ENCODE results near the gene FGGY. TPM values are rescaled to one million over a fixed set of nuclear protein-coding genes. Genes with fewer than 3 reads are reported as not detected.

FGGY gene
- total RNA-seq, 1 donor from 2014 or later, result 9.0 TPM

DNA sequence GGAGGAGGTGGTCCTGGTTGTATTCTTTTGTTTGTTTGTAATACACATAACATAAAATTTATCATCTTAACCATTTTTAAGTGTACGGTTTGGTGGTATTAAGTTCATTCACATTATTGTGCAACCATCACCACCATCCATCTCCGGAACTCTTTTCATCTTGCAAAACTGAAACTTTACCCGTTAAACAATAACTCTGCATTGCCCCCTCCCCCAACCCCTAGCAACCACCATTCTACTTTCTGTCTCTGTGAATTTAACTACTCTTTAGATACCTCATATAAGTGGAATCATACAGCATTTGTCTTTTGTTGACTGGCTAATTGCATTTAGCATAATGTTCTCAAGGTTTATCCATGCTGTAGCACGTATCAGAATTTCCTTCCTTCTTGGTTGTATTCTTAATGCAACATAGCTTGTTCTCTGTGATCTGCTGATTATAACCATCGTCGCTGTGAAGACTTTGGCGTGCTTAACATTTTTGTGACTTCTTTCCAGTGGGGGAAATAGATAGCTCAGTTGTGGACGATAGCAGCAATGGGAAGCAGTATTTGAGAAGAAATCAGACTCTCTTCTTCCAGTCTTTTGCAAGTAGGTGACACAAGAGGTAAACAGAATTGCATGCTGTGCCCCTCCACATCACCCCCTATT is 400.4 kb downstream of the FGGY start:
- TF ChIP-seq, protein P1, sequence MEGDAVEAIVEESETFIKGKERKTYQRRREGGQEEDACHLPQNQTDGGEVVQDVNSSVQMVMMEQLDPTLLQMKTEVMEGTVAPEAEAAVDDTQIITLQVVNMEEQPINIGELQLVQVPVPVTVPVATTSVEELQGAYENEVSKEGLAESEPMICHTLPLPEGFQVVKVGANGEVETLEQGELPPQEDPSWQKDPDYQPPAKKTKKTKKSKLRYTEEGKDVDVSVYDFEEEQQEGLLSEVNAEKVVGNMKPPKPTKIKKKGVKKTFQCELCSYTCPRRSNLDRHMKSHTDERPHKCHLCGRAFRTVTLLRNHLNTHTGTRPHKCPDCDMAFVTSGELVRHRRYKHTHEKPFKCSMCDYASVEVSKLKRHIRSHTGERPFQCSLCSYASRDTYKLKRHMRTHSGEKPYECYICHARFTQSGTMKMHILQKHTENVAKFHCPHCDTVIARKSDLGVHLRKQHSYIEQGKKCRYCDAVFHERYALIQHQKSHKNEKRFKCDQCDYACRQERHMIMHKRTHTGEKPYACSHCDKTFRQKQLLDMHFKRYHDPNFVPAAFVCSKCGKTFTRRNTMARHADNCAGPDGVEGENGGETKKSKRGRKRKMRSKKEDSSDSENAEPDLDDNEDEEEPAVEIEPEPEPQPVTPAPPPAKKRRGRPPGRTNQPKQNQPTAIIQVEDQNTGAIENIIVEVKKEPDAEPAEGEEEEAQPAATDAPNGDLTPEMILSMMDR (IDR thresholded peaks at IDR 0.05), result no peak
- H3K36me3 Mint-ChIP-seq (ENCODE audit: low read depth), result no peaks in the 10 kb centered on the region
- no peaks in the 10 kb centered on the region for H3K27me3 Mint-ChIP-seq (ENCODE audit: low read depth)
- H3K4me3 Mint-ChIP-seq (ENCODE audit: unreplicated experiment), result no peak overlapping the region
- H3K9me3 Mint-ChIP-seq (ENCODE audit: low read depth), result peaks cover 3% of the 10 kb centered on the region
- DNase-seq (ENCODE audit: low spot score), result no peak
- H3K4me1 Mint-ChIP-seq (ENCODE audit: low read depth), result peaks cover 50% of the 10 kb centered on the region
- H3K27ac Mint-ChIP-seq (ENCODE audit: unreplicated experiment), result no peak overlapping the region

DNA sequence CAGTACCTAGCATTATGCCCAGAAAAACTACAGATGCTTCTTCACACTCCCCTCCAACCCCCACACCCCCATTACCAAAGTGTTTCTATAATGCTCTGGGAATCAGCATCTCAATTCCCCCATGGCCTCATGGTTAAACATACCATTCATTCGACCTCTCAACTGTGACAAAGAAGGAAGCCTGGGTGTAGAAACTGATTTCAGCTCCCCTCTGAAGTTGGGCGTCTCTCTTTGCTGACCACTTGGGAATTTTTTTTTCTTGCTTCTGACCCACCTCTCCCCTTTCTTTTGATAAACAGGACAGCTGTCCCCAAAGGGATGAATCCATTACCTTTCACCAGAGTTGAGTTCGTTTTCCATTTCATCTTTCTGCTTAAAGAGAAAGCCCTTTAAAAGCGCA is 401.5 kb downstream of the FGGY start:
- no peak overlapping the region for H3K4me3 Mint-ChIP-seq (ENCODE audit: unreplicated experiment)
- H3K9me3 Mint-ChIP-seq (ENCODE audit: low read depth), result peaks cover under 1% of the 10 kb centered on the region
- H3K27me3 Mint-ChIP-seq (ENCODE audit: low read depth), result no peaks in the 10 kb centered on the region
- peaks cover 55% of the 10 kb centered on the region for H3K4me1 Mint-ChIP-seq (ENCODE audit: low read depth)
- no peaks in the 10 kb centered on the region for H3K36me3 Mint-ChIP-seq (ENCODE audit: low read depth)
- no peak overlapping the region for H3K27ac Mint-ChIP-seq (ENCODE audit: unreplicated experiment)
- TF ChIP-seq, protein P1 (IDR thresholded peaks at IDR 0.05), result no peak
- DNase-seq (ENCODE audit: low spot score), result no peak

DNA sequence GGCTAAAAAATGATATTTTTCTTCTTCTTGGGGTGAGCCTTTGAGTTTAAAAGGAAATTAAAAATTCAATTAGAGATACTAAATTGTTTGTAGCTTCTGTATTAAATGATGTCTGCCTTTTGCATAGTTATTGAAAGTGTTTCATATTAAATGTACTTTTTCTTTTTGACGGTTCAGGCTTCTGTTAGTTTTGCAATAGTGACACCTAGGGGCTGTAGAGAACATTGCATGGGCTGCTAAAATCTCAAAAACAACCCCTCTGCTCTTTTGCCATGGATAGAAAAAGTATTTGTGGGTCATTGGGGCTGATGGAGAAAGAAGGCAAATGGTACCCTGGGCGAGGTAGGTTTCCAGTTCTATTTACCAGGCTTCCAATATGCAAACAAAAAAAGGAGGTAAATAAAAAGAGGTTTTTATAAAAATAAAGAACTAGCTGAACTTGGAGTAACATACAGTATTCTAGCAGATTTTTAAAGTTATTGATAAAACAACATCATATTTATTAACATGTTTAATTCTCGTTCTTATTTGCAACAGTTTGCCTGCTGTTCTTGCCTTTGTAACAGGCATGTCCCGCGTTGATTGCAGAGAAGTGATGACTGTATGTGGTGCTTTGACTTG is 402.4 kb downstream of the FGGY start:
- Mint-ChIP-seq H3K4me1 (ENCODE audit: low read depth) (peaks cover 63% of the 10 kb centered on the region), H3K4me3 (ENCODE audit: unreplicated experiment) (no peak overlapping the region)
- TF ChIP-seq, protein P1 (IDR thresholded peaks at IDR 0.05), result peak; percentile 97

DNA sequence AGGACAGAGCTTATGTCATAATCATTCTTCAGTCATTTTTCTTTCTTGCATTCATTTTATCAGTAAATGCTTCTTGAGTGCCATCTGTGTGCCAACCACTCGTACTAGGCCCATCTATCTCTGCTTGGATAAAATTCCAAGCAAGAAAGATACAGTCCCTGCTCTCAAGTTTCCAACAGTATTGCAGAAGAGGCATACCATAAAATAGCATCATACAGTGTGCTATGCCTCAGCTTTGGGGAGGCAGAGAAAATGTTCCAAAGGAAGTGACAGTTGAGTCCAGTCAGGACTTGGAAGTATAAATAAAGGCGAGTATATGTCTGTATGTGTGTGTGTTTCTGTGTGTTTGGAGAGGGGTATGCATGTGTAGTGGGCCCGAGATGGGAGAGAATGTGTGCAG is 404.5 kb downstream of the FGGY start:
- no peaks in the 10 kb centered on the region for H3K36me3 Mint-ChIP-seq (ENCODE audit: low read depth)
- H3K9me3 Mint-ChIP-seq (ENCODE audit: low read depth), result no peaks in the 10 kb centered on the region
- no peak overlapping the region for H3K4me3 Mint-ChIP-seq (ENCODE audit: unreplicated experiment)
- peak overlapping the region; percentile 53 for H3K27ac Mint-ChIP-seq (ENCODE audit: unreplicated experiment)
- TF ChIP-seq, protein P1 (IDR thresholded peaks at IDR 0.05), result no peak
- peaks cover 80% of the 10 kb centered on the region for H3K4me1 Mint-ChIP-seq (ENCODE audit: low read depth)
- H3K27me3 Mint-ChIP-seq (ENCODE audit: low read depth), result no peaks in the 10 kb centered on the region
- no peak for DNase-seq (ENCODE audit: low spot score)

More for the DNA sequence above, 402.4 kb downstream of the FGGY start:
- Mint-ChIP-seq H3K36me3 (ENCODE audit: low read depth) (no peaks in the 10 kb centered on the region), H3K27me3 (ENCODE audit: low read depth) (no peaks in the 10 kb centered on the region), H3K27ac (ENCODE audit: unreplicated experiment) (no peak overlapping the region), H3K9me3 (ENCODE audit: low read depth) (no peaks in the 10 kb centered on the region)
- no peak for DNase-seq (ENCODE audit: low spot score)

DNA sequence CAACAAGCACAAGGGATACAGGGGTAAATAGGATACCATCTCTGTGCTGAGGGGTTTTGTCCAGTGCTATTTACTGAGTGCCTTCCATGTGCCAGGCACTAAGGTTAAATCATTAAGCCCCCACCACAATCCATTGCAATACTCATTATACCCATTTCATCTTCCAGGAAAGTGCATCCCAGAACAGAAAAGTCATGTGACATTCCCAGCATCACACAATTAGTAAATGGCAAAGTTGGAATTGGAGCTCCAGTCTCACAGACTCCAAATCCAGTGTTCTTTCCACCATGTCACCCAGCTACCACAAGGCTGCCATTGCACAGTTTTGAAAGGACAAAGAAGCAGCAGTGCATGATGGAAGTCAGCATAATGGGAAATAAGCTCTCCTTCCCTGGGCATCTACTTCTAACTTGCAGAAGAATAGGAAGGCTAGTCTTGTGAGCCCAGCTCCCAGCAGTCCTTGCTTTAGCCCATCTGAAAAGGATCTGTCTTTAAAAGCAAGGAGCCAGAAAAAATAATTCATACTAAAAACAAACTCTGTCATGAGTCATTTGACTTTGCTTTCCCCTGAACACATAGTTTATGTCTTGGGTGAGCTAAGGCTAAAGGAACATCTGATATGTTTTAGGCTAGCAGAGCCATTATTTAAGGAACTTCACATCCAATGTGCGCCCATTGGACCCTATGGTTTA is 406.5 kb downstream of the FGGY start:
- DNase-seq (ENCODE audit: low spot score), result no peak
- TF ChIP-seq, protein P1 (IDR thresholded peaks at IDR 0.05), result no peak
- no peaks in the 10 kb centered on the region for H3K27me3 Mint-ChIP-seq (ENCODE audit: low read depth)
- no peaks in the 10 kb centered on the region for H3K36me3 Mint-ChIP-seq (ENCODE audit: low read depth)
- no peaks in the 10 kb centered on the region for H3K9me3 Mint-ChIP-seq (ENCODE audit: low read depth)
- peaks cover 79% of the 10 kb centered on the region for H3K4me1 Mint-ChIP-seq (ENCODE audit: low read depth)
- H3K4me3 Mint-ChIP-seq (ENCODE audit: unreplicated experiment), result no peak overlapping the region
- H3K27ac Mint-ChIP-seq (ENCODE audit: unreplicated experiment), result peak overlapping the region; percentile 82

Measured in chondrocyte (in vitro differentiated cells).